WTC11 (cell line): ENCODE data around the gene CD70. TPM values are rescaled to one million over a fixed set of nuclear protein-coding genes. Genes with fewer than 3 reads are reported as not detected.

Experiments
- ATAC-seq: fragments of 200-7000 bp; cut with Tn5 transposase; 2 replicates; pipeline ENCODE4 v1.10.0; 2021; ENCODE audit warnings: mild to moderate bottlenecking, moderate library complexity
- CTCF ChIA-PET: fragments of 300-600 bp; sonication (Branson Sonifier 250); formaldehyde crosslinking; loops from one replicate; lab custom pipeline; 2021; ENCODE audit warnings: antibody characterized with exemption; lab: Charles Lee
- POLR2A ChIA-PET: fragments of 350-600 bp; sonication (Branson Sonifier 250); formaldehyde crosslinking; loops from one replicate; lab custom pipeline; 2021; ENCODE audit warnings: antibody characterized with exemption; lab: Charles Lee
- DNase-seq: peaks from one replicate; pipeline ENCODE4 v3.0.0; 2021; ENCODE audit warnings: low spot score
- H3K27ac Mint-ChIP-seq: 2 replicates; pipeline ENCODE4 v1.8.0; 2021; ENCODE audit warnings: mixed read lengths
- H3K27me3 Mint-ChIP-seq: 2 replicates; pipeline ENCODE4 v1.8.0; 2021; ENCODE audit warnings: low read depth, mild to moderate bottlenecking, moderate library complexity, mixed read lengths
- H3K36me3 Mint-ChIP-seq: 2 replicates; pipeline ENCODE4 v1.8.0; 2021; ENCODE audit warnings: mixed read lengths
- H3K4me1 Mint-ChIP-seq: 2 replicates; pipeline ENCODE4 v1.8.0; 2022; ENCODE audit warnings: mixed read lengths
- H3K4me3 Mint-ChIP-seq: 2 replicates; pipeline ENCODE4 v1.8.0; 2021; ENCODE audit warnings: mild to moderate bottlenecking, moderate library complexity, mixed read lengths
- H3K9me3 Mint-ChIP-seq: 2 replicates; pipeline ENCODE4 v1.8.0; 2021; ENCODE audit warnings: mixed read lengths
- EMX1 ChIP-seq: fragments of 250-450 bp; sonication (Bioruptor Pico); IDR thresholded peaks from 2 replicates; pipeline ENCODE4 v1.8.0; 2021; ENCODE audit warnings: mild to moderate bottlenecking
- HMGXB4 ChIP-seq: sonication (generic); formaldehyde crosslinking; IDR thresholded peaks from 2 replicates; pipeline ENCODE4 v1.8.1; 2023; ENCODE audit warnings: mild to moderate bottlenecking, moderate library complexity, missing genetic modification reagents
- STAT6 ChIP-seq: sonication (generic); formaldehyde crosslinking; conservative IDR thresholded peaks from 2 replicates; pipeline ENCODE4 v1.8.1; 2023; ENCODE audit warnings: mild to moderate bottlenecking, low read depth, missing genetic modification reagents, moderate library complexity
- ZNF219 ChIP-seq: sonication (generic); formaldehyde crosslinking; IDR thresholded peaks from 2 replicates; pipeline ENCODE4 v1.8.0; 2023; ENCODE audit warnings: missing genetic modification reagents, mild to moderate bottlenecking, borderline replicate concordance
- total RNA-seq: library from RNA; stranded (reverse); gene quantifications from 3 replicates; pipeline ENCODE4 v1.2.3, GENCODE V29; 2021

CD70 gene
- total RNA-seq, 1 experiment from 2014 or later = 2.1 TPM

- ATAC-seq (no peak), DNase-seq (no peak)
- CTCF ChIA-PET = interaction anchor here (0.5 to 1.0 kb wide), 2 partner anchors 11 to 826 kb away, joined by 3 read pairs; no protein-coding TSS in a partner anchor
- Mint-ChIP-seq H3K27me3 (peaks cover 12% of the 10 kb centered on the region), H3K4me1 (no peaks in the 10 kb centered on the region), H3K4me3 (no peak overlapping the region), H3K27ac (no peak overlapping the region), H3K9me3 (peaks cover 17% of the 10 kb centered on the region), H3K36me3 (peaks cover 7% of the 10 kb centered on the region)
- POLR2A ChIA-PET = interaction anchor here (0.9 kb wide), 1 partner anchor 10 kb away, joined by 3 read pairs; the partner anchor contains the start of gene TNFSF9
- TF ChIP-seq EMX1 (CRISPR knock-in tag) = no peak
- TF ChIP-seq HMGXB4 = no peak
Measured at GRCh38 chr19:6540918-6541689, 49.8 kb downstream of the CD70 start.

GRCh38 chr19:6539514-6539913, 51.4 kb downstream of the CD70 start:
- H3K9me3 Mint-ChIP-seq = peaks cover 21% of the 10 kb centered on the region
- peaks cover 28% of the 10 kb centered on the region for H3K27me3 Mint-ChIP-seq
- DNase-seq = no peak
- H3K27ac Mint-ChIP-seq = no peak overlapping the region
- CTCF ChIA-PET = interaction anchor here (0.6 to 1.2 kb wide), 3 partner anchors 13 to 425 kb away, joined by 4 to 6 read pairs (median 4); no protein-coding TSS in a partner anchor
- POLR2A ChIA-PET = interaction anchor here (0.6 kb wide), 1 partner anchor 48 kb away, joined by 3 read pairs; no protein-coding TSS in a partner anchor
- peaks cover 15% of the 10 kb centered on the region for H3K36me3 Mint-ChIP-seq
- 0 out of 2 replicates have a peak, but pooled peaks cover under 1% of the 10 kb centered on the region for H3K4me1 Mint-ChIP-seq
- H3K4me3 Mint-ChIP-seq = no peak overlapping the region
- no peak for ATAC-seq
- TF ChIP-seq STAT6 (CRISPR knock-in tag) (no peak), ZNF219 (CRISPR knock-in tag) (no peak)

Other genes starting within 250 kb of the CD70 start
- 86.2 to 95.8 TPM (median 91.9 TPM) in 3 replicates for gene CLPP, start 229.6 kb downstream of the CD70 start, total RNA-seq
- gene ALKBH7, start 218.4 kb downstream of the CD70 start, total RNA-seq = 96.4 to 119 TPM (median 114 TPM) in 3 replicates
- gene PSPN, start 215.2 kb downstream of the CD70 start, total RNA-seq = 1.9 to 3.5 TPM (median 2.9 TPM) in 3 replicates
- gene GTF2F1, start 198.0 kb downstream of the CD70 start, total RNA-seq = 61.5 to 62.9 TPM (median 62.4 TPM) in 3 replicates
- 528 to 572 TPM (median 549 TPM) in 3 replicates for gene KHSRP, start 166.3 kb downstream of the CD70 start, total RNA-seq
- gene SLC25A41, start 157.4 kb downstream of the CD70 start, total RNA-seq = 0.18 to 0.35 TPM (median 0.21 TPM) in 3 replicates
- 63.6 to 69.1 TPM (median 63.7 TPM) in 3 replicates for gene SLC25A23, start 131.4 kb downstream of the CD70 start, total RNA-seq
- gene CRB3, start 126.9 kb downstream of the CD70 start, total RNA-seq = 29.9 to 36.5 TPM (median 32.2 TPM) in 3 replicates
- gene DENND1C, start 109.4 kb downstream of the CD70 start, total RNA-seq = 4.3 to 6.3 TPM (median 6.1 TPM) in 3 replicates
- 18.5 to 33.1 TPM (median 30.2 TPM) in 3 replicates for gene TUBB4A, start 88.8 kb downstream of the CD70 start, total RNA-seq
- 2.6 to 2.9 TPM (median 2.7 TPM) in 3 replicates for gene TNFSF9, start 60.1 kb downstream of the CD70 start, total RNA-seq
- gene TNFSF14, start 79.0 kb upstream of the CD70 start, total RNA-seq = 0.13 to 0.27 TPM (median 0.27 TPM) in 3 replicates
- 7.0 to 9.3 TPM (median 8.9 TPM) in 3 replicates for gene C3, start 129.5 kb upstream of the CD70 start, total RNA-seq
- gene GPR108, start 146.4 kb upstream of the CD70 start, total RNA-seq = 48.7 to 59.5 TPM (median 54.2 TPM) in 3 replicates
- 61.5 to 76.6 TPM (median 62.4 TPM) in 3 replicates for gene TRIP10, start 148.5 kb upstream of the CD70 start, total RNA-seq
- gene SH2D3A, start 176.3 kb upstream of the CD70 start, total RNA-seq = 25.1 to 30.3 TPM (median 26.7 TPM) in 3 replicates
- gene VAV1, start 181.6 kb upstream of the CD70 start, total RNA-seq = 0.73 to 0.83 TPM (median 0.80 TPM) in 3 replicates